OCI-LY3 (cell line): Measurements from ENCODE around the gene ATP2A3.

ENCODE experiments used
- EZH2phosphoT487 ChIP-seq: fragments of 200-600 bp; shearing (Covaris generic); IDR thresholded peaks from 2 replicates; pipeline ENCODE4 v1.6.1; 2018; ENCODE audit warnings: antibody characterized with exemption, mixed run types, low read depth
- TF ChIP-seq, protein P1 (sequence below): fragments of 200-600, 300-600 bp; sonication (generic); IDR thresholded peaks from 2 replicates; pipeline ENCODE4 v1.5.1; 2014; ENCODE audit warnings: antibody characterized with exemption, low read length, low read depth

DNA sequence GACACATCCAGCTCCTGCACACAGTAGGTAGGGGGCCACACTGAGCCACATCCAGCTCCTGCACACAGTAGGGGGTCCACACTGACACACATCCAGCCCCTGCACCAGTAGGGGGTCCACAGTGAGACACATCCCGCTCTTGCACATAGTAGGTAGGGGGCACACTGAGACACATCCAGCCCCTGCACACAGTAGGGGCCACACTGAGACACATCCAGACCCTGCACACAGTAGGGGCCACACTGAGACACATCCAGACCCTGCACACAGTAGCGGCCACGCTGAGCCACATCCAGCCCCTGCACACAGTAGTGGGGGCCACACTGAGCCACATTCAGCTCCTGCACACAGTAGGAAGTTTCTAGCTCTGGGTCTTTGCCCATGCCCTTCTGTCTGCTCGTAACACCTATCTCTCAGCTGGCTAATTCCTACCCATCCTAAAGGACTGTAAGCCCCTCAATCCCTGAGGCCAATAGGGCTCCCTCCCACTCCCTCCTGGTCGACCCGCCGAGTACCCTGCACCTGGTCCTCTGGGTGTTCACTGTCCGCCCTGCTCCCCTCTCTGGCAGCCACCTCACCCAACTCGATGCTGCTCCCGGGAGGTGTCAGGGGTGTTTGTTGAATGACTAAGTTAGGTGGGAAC, 9.4 kb upstream of the ATP2A3 start:
- TF ChIP-seq, protein P1, sequence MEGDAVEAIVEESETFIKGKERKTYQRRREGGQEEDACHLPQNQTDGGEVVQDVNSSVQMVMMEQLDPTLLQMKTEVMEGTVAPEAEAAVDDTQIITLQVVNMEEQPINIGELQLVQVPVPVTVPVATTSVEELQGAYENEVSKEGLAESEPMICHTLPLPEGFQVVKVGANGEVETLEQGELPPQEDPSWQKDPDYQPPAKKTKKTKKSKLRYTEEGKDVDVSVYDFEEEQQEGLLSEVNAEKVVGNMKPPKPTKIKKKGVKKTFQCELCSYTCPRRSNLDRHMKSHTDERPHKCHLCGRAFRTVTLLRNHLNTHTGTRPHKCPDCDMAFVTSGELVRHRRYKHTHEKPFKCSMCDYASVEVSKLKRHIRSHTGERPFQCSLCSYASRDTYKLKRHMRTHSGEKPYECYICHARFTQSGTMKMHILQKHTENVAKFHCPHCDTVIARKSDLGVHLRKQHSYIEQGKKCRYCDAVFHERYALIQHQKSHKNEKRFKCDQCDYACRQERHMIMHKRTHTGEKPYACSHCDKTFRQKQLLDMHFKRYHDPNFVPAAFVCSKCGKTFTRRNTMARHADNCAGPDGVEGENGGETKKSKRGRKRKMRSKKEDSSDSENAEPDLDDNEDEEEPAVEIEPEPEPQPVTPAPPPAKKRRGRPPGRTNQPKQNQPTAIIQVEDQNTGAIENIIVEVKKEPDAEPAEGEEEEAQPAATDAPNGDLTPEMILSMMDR, result no peak
- TF ChIP-seq EZH2phosphoT487, result no peak
